Spleen (tissue), 11 donors: ENCODE data around the gene URAD. TPM values are rescaled to one million over a fixed set of nuclear protein-coding genes. Genes with fewer than 3 reads are reported as not detected.

ENCODE experiments used
- DNase-seq: peaks from one replicate; pipeline ENCODE4 v3.0.0-alpha.2; 2020
- H3K27ac ChIP-seq, 8 donors: fragments of 200-600 bp; sonication (generic) in 7 of 8; 1 replicate in 4 of 8; 2 replicates in 4 of 8; pipeline versions ENCODE4 v1.5.0 to v1.8.0; 2016 to 2021; ENCODE audit warnings: inconsistent platforms in 4 of 8, mild to moderate bottlenecking in 4 of 8, moderate library complexity in 1 of 8
- H3K27me3 ChIP-seq, 7 donors: fragments of 200-600 bp; sonication (generic) in 6 of 7; replicated peaks in 1 of 7; 1 replicate in 4 of 7; 2 replicates in 3 of 7; pipeline versions ENCODE4 v1.5.0 to v1.8.0; 2016 to 2021; ENCODE audit warnings: inconsistent platforms in 3 of 7, mild to moderate bottlenecking in 1 of 7
- H3K36me3 ChIP-seq, 6 donors: fragments of 200-600 bp; sonication (generic) in 5 of 6; 1 replicate in 4 of 6; 2 replicates in 2 of 6; pipeline versions ENCODE4 v1.5.0 to v1.8.0; 2016 to 2021; ENCODE audit warnings: inconsistent platforms in 2 of 6
- H3K4me1 ChIP-seq, 6 donors: fragments of 200-600 bp; sonication (generic) in 5 of 6; 1 replicate in 3 of 6; 2 replicates in 3 of 6; pipeline versions ENCODE4 v1.5.0 to v1.8.0; 2016 to 2021; ENCODE audit warnings: inconsistent platforms in 3 of 6
- H3K4me3 ChIP-seq, 8 donors: fragments of 200-600 bp; sonication (generic) in 7 of 8; 1 replicate in 4 of 8; 2 replicates in 4 of 8; pipeline versions ENCODE4 v1.5.0 to v1.8.0; 2016 to 2021; ENCODE audit warnings: inconsistent platforms in 4 of 8, mild to moderate bottlenecking in 4 of 8, moderate library complexity in 2 of 8
- H3K9me3 ChIP-seq, 8 donors: fragments of 200-600 bp; sonication (generic) in 7 of 8; 1 replicate in 4 of 8; 2 replicates in 4 of 8; pipeline versions ENCODE4 v1.5.0 to v1.8.0; 2016 to 2021; ENCODE audit warnings: inconsistent platforms in 4 of 8
- POLR2A ChIP-seq, 3 donors: fragments of 450-650 bp; IDR thresholded peaks; one replicate each; pipeline ENCODE4 v1.5.1; 2017; ENCODE audit warnings: antibody characterized with exemption in 3 of 3, mild to moderate bottlenecking in 1 of 3
- POLR2AphosphoS5 ChIP-seq, 3 donors: sonication (generic); formaldehyde crosslinking; IDR thresholded peaks; one replicate each; pipeline ENCODE4 v1.5.1; 2017; ENCODE audit warnings: antibody characterized with exemption in 3 of 3
- WGBS, 5 donors: extraction: QIAGEN DNeasy Blood & Tissue Kit in 3 of 5; methylation state at CpG; one replicate each; pipeline versions ENCODE4 v1.1.5 to v1.1.7; 2013 to 2018; 5-methylcytosine and 5-hydroxymethylcytosine counted together
- intact Hi-C: fragments of 100-400 bp; cut with DNase I; formaldehyde crosslinking; loops from one replicate; pipeline ENCODE4 v1.15.0; 2023; ENCODE audit warnings: low total_unique reads
- polyA plus RNA-seq, 3 donors: library from polyadenylated mRNA; stranded (reverse); fragments of 200-250 nt; gene quantifications; one replicate each; pipeline ENCODE4 v1.2.1, GENCODE V29; 2013
- total RNA-seq, 7 donors: library from RNA; depleted of rRNA in 3 of 7; stranded (reverse); fragments of >200 nt in 3 of 7; fragmentation: NEBNext Ultra II Directional in 4 of 7; extraction: Animal tissue kit (Norgen Biotek cat#: 25700) in 4 of 7; gene quantifications; one replicate each; pipeline versions ENCODE4 v1.1.0 to v1.2.1, GENCODE V29; 2016 to 2021
- TF ChIP-seq, protein P1 (sequence below), 11 experiments: fragments of 200-600 bp in 7 of 11; fragments of 450-650 bp in 4 of 11; sonication (generic) in 4 of 11; IDR thresholded peaks in 8 of 11; conservative IDR thresholded peaks in 3 of 11; 1 replicate in 7 of 11; 2 replicates in 4 of 11; pipeline versions ENCODE4 v1.4.0 to v1.8.0; 2016 to 2021; ENCODE audit warnings: antibody characterized with exemption in 11 of 11, inconsistent platforms in 4 of 11, mild to moderate bottlenecking in 1 of 11
- donor health status: healthy with polysubstance abuse.
- donor health status: DM: no; HTN: no; CAD: no; lungs with moderate emphysema.
- donor health status: DM: no; HTN: no; CAD: no.
- donor health status: Bipolar disorder and iron deficiency.
- donor health status: healthy.
- donor health status: DM: no; HTN: no; CAD: no.
- donor health status: DM: yes; HTN: yes; CAD: no.

Gene URAD
- total and polyA plus RNA-seq, 10 donors = 0.20 to 1.3 TPM; not detected in 8

DNA sequence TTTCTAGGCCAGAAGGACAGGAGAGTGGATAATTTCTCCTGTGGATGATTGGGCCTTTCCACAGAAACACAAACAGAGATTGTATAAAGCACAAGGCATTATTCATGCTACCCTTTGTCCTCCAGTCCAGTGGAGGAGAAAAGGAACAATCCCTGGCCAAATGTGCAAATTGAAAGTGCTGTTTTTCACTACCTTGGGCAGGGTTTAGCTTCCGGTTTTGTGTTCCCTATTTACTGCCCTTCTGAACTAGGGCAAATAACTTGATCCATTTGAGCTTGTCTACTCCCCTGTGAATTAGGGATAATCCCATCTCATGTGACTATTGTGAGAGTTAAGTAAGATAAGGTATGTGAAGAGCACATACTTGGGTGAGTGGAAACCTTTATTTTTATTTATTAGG is 55.4 kb downstream of the URAD start:
- peaks cover 6 to 70% (median 47%) of the 10 kb centered on the region in 7 donors for H3K27me3 ChIP-seq
- H3K36me3 ChIP-seq = no peaks in the 10 kb centered on the region
- intact Hi-C loops = no loop called here
- H3K4me1 ChIP-seq = peaks cover 0 to 13% (median 10%) of the 10 kb centered on the region in 6 donors
- TF ChIP-seq POLR2AphosphoS5 (IDR thresholded peaks at IDR 0.05) (no peak), POLR2A (IDR thresholded peaks at IDR 0.05) (no peak)
- TF ChIP-seq, protein P1, sequence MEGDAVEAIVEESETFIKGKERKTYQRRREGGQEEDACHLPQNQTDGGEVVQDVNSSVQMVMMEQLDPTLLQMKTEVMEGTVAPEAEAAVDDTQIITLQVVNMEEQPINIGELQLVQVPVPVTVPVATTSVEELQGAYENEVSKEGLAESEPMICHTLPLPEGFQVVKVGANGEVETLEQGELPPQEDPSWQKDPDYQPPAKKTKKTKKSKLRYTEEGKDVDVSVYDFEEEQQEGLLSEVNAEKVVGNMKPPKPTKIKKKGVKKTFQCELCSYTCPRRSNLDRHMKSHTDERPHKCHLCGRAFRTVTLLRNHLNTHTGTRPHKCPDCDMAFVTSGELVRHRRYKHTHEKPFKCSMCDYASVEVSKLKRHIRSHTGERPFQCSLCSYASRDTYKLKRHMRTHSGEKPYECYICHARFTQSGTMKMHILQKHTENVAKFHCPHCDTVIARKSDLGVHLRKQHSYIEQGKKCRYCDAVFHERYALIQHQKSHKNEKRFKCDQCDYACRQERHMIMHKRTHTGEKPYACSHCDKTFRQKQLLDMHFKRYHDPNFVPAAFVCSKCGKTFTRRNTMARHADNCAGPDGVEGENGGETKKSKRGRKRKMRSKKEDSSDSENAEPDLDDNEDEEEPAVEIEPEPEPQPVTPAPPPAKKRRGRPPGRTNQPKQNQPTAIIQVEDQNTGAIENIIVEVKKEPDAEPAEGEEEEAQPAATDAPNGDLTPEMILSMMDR (IDR thresholded peaks at IDR 0.05 in 8 of 11, conservative IDR thresholded peaks at IDR 0.05 in 3 of 11) = no peak
- WGBS, 5 donors = 45 to 71% (median 67%) methylated on average over 1 of the region's 1 CpG
- no peak overlapping the region for H3K4me3 ChIP-seq
- DNase-seq = no peak
- peaks cover 0 to 6% (median 0%) of the 10 kb centered on the region in 8 donors for H3K9me3 ChIP-seq
- no peak overlapping the region for H3K27ac ChIP-seq

DNA sequence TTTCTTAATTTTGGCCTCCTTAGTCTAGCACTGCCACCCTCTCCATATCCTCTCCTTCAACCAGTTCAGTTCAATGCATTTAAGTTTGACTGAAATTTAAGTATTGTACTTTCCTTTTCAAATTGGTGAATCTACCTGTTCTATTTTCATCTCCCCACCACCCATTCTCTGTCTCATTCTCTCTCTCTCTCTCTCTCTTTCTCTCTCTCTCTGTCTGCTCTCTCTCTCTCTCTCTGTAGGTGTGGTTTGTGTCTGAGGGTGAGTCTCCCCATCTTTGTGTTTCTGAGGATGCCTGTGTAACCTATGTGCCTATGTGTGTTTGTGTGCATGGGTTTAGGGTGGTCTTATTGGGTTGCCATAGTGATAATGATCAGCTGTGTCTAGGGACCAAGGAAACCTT is 58.6 kb downstream of the URAD start:
- Histone ChIP-seq H3K4me3 (no peak overlapping the region), H3K9me3 (no peaks in the 10 kb centered on the region), H3K36me3 (no peaks in the 10 kb centered on the region), H3K27ac (no peak overlapping the region), H3K27me3 (peaks cover 11 to 92% (median 78%) of the 10 kb centered on the region in 7 donors), H3K4me1 (peaks cover 4 to 32% (median 25%) of the 10 kb centered on the region in 6 donors)
- DNase-seq = no peak
- intact Hi-C loops = no loop called here
- no peak for TF ChIP-seq POLR2A (IDR thresholded peaks at IDR 0.05)
- TF ChIP-seq, protein P1 (IDR thresholded peaks at IDR 0.05 in 8 of 11, conservative IDR thresholded peaks at IDR 0.05 in 3 of 11) = no peak
- no peak for TF ChIP-seq POLR2AphosphoS5 (IDR thresholded peaks at IDR 0.05)

DNA sequence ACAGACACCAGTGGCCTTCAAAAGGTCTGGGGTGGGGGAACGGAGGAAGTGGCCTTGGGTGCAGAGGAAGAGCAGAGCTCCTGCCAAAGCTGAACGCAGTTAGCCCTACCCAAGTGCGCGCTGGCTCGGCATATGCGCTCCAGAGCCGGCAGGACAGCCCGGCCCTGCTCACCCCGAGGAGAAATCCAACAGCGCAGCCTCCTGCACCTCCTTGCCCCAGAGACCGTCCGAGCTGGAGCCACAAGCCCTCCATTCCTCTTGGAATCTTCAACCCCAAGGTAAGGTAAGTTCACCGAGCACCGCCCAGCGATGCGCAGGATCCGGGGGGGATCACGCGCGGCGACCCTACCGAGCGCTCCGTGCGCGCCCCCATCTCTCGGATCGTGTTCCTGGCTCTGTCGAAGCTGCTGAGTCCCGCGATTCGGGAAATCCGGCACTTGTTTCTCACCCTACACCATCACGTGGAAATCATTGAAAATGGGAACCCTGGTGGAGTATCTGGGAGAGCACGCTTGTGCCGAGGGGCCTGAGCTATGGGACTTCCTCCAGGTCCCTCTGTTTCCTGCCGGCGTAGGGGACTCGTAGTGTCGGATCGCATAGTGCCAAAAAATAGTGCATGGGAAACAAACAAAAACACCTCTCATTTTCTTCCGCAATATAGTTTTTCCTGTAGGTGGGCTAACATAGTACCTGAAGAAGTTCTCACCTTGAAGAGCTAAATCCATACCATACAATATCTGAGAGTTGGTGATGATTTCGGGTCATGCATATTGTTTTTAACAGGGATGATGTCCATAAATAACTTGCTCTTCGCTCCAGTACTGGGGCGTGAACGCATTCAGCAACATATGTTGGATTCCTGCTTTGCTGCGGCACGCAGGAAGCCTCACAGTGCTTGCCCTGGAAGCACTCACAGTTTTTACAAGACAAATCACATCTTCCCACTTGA is 59.4 kb downstream of the URAD start:
- peaks cover 15 to 100% (median 86%) of the 10 kb centered on the region in 7 donors for H3K27me3 ChIP-seq
- H3K27ac ChIP-seq = no peak overlapping the region
- H3K9me3 ChIP-seq = peaks cover 0 to 5% (median 0%) of the 10 kb centered on the region in 8 donors
- DNase-seq = no peak
- WGBS, 5 donors = 6 to 7% (median 7%) methylated on average over 27 to 48 of the region's 48 CpGs
- TF ChIP-seq, protein P1 (IDR thresholded peaks at IDR 0.05 in 8 of 11, conservative IDR thresholded peaks at IDR 0.05 in 3 of 11) = no peak
- TF ChIP-seq POLR2A (IDR thresholded peaks at IDR 0.05) (no peak), POLR2AphosphoS5 (IDR thresholded peaks at IDR 0.05) (no peak)
- peak overlapping the region in 3 of 8 donors; percentile 1 to 31 (median 6) for H3K4me3 ChIP-seq
- intact Hi-C loops = no loop called here
- H3K4me1 ChIP-seq = peaks cover 4 to 40% (median 28%) of the 10 kb centered on the region in 6 donors
- no peaks in the 10 kb centered on the region for H3K36me3 ChIP-seq

DNA sequence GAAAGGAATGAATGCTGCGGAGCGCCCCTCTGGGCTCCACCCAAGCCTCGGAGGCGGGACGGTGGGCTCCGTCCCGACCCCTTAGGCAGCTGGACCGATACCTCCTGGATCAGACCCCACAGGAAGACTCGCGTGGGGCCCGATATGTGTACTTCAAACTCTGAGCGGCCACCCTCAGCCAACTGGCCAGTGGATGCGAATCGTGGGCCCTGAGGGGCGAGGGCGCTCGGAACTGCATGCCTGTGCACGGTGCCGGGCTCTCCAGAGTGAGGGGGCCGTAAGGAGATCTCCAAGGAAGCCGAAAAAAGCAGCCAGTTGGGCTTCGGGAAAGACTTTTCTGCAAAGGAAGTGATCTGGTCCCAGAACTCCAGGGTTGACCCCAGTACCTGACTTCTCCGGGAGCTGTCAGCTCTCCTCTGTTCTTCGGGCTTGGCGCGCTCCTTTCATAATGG is 60.1 kb downstream of the URAD start:
- peaks cover 0 to 5% (median 0%) of the 10 kb centered on the region in 8 donors for H3K9me3 ChIP-seq
- WGBS, 5 donors = 7 to 11% (median 8%) methylated on average over 9 to 26 of the region's 26 CpGs
- intact Hi-C loops = no loop called here
- peak overlapping the region in 3 of 8 donors; percentile 1 to 31 (median 6) for H3K4me3 ChIP-seq
- no peak overlapping the region for H3K27ac ChIP-seq
- peaks cover 18 to 100% (median 93%) of the 10 kb centered on the region in 7 donors for H3K27me3 ChIP-seq
- no peak for DNase-seq
- peaks cover 4 to 45% (median 31%) of the 10 kb centered on the region in 6 donors for H3K4me1 ChIP-seq
- H3K36me3 ChIP-seq = no peaks in the 10 kb centered on the region
- TF ChIP-seq, protein P1 (IDR thresholded peaks at IDR 0.05 in 8 of 11, conservative IDR thresholded peaks at IDR 0.05 in 3 of 11) = no peak
- no peak for TF ChIP-seq POLR2AphosphoS5 (IDR thresholded peaks at IDR 0.05)
- TF ChIP-seq POLR2A (IDR thresholded peaks at IDR 0.05) = no peak
